ENCODE data around the gene CCP110.

GRCh38 chr16:19513377-19514053 lies 10.2 kb upstream of the CCP110 start:
- no peak for TF ChIP-seq CTCF (IDR thresholded peaks at IDR 0.05)
- no peak for TF ChIP-seq POLR2A (IDR thresholded peaks at IDR 0.05)
